ENCODE results near the gene STPG4.

STPG4 gene, protein sequence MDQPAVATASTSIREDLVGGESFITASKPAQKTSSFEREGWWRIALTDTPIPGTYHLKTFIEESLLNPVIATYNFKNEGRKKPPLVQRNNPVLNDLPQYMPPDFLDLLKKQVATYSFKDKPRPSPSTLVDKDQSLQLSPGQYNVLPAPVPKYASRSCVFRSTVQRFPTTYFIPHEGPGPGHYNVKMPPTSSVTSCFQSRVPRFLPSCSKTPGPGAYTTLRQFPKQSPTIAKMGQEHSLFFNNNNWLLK

DNA sequence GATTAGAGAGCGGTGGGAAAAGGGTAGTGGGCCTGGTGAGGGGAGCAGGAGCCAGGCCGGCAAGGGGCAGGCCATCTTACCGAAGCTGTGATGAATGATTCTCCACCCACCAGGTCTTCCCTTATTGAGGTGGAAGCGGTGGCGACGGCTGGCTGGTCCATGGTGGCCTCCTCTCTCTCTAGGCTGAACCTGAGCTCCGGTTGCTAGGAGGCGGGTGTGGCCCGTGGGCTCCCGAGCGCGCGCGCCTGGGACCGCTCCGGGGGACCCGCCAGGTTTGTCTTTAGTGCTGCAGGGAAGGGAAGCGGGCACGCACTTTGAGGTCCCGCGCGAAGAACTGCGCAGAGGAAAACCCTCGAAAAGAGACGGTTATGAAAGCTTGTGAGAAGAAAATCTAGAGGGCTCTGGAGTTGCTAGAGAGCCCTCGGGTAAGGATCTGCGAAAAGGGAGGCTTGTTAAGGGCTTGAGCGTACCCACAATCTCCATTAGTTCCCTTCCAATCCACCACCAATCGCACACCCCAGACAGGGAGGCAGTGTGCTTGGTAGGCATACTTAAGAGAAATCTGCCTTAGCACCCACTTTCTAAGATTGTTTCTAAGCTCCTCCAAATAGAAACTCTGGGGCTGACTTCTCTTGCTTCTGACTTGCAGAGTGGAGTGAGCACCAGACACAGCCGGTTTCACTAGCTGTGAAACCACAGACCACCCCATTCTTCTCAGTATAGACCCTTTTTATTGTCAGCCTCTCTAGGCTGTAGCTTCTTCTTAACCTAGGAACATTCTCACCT, at the start of gene STPG4:
STPG4 (minus strand) TSS at position 218 of the 786 bp plus-strand sequence; CDS start at position 161, 57 bp downstream.
- Mint-ChIP-seq H3K36me3 (ENCODE audit: low read depth) (peaks cover 64% of the 10 kb centered on the region), H3K4me3 (no peak within 1 kb of the TSS)
- intact Hi-C loops (cut with micrococcal nuclease), result no loop called here

DNA sequence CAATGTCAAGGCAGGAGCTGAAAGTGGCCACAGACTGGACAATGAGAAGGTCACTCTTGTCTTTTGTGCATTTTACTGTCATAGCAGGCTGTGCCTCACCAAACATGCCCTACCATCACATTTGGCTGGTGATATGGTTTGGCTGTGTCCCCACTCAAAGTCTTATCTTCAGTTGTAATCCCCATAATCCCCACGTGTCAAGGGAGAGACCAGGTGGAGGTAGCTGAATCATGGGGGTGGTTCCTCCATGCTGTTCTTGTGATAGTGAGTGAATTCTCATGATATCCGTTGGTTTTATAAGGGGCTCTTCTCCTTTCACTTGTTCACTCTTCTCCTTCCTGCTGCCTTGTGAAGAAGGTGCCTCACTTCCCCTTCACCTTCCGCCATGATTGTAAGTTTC, 49.6 kb upstream of the STPG4 start:
- peaks cover 19% of the 10 kb centered on the region for H3K27me3 Mint-ChIP-seq
- intact Hi-C loops (cut with micrococcal nuclease), result no loop called here
- peaks cover 17% of the 10 kb centered on the region for H3K9me3 Mint-ChIP-seq
- H3K27ac Mint-ChIP-seq, result no peak overlapping the region
- H3K36me3 Mint-ChIP-seq (ENCODE audit: low read depth), result no peaks in the 10 kb centered on the region
- peaks cover 26% of the 10 kb centered on the region for H3K4me1 Mint-ChIP-seq (ENCODE audit: low read depth)
- no peak overlapping the region for H3K4me3 Mint-ChIP-seq

More for the DNA sequence above, at the start of gene STPG4:
- H3K27ac Mint-ChIP-seq, result peak within 1 kb of the TSS; percentile 12
- no peaks in the 10 kb centered on the region for H3K9me3 Mint-ChIP-seq
- H3K4me1 Mint-ChIP-seq (ENCODE audit: low read depth), result peaks cover 27% of the 10 kb centered on the region
- no peaks in the 10 kb centered on the region for H3K27me3 Mint-ChIP-seq

GRCh38 chr2:47203995-47204394, 48.9 kb upstream of the STPG4 start:
- no peak overlapping the region for H3K27ac Mint-ChIP-seq

DNA sequence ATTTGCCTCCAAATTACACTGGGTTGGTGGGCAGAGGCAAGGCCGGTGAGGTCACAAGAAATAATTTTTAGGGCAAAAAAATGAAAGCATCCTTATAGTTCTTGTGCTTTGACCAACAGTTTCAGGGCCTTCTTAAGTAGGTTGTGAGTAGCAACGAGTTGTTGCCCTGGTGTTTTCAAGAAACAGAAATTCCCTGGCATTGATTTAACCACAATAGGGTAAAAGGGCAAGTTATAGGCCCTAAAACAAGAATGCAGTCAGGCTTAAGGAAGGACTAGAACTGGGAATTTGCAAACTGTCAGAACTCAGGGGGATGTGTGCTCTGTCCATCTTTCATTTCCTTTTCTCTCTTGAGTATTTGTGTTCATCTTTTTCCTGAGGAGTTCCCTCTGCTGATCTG, 46.1 kb upstream of the STPG4 start:
- Mint-ChIP-seq H3K36me3 (ENCODE audit: low read depth) (no peaks in the 10 kb centered on the region), H3K27me3 (peaks cover 16% of the 10 kb centered on the region), H3K4me3 (no peak overlapping the region), H3K9me3 (peaks cover 17% of the 10 kb centered on the region), H3K27ac (no peak overlapping the region), H3K4me1 (ENCODE audit: low read depth) (peaks cover 23% of the 10 kb centered on the region)
- intact Hi-C loops (cut with micrococcal nuclease), result no loop called here

More at GRCh38 chr2:47203995-47204394, 48.9 kb upstream of the STPG4 start:
- intact Hi-C loops (cut with micrococcal nuclease), result no loop called here
- Mint-ChIP-seq H3K4me3 (no peak overlapping the region), H3K36me3 (ENCODE audit: low read depth) (no peaks in the 10 kb centered on the region), H3K4me1 (ENCODE audit: low read depth) (peaks cover 26% of the 10 kb centered on the region), H3K9me3 (peaks cover 17% of the 10 kb centered on the region), H3K27me3 (peaks cover 18% of the 10 kb centered on the region)

- Mint-ChIP-seq H3K27me3 (peaks cover 7% of the 10 kb centered on the region), H3K9me3 (peaks cover under 1% of the 10 kb centered on the region), H3K27ac (no peak overlapping the region), H3K4me1 (ENCODE audit: low read depth) (peaks cover 16% of the 10 kb centered on the region), H3K36me3 (ENCODE audit: low read depth) (no peaks in the 10 kb centered on the region), H3K4me3 (no peak overlapping the region)
- intact Hi-C loops (cut with micrococcal nuclease), result no loop called here
These were observed 43.9 kb upstream of the STPG4 start for GRCh38 chr2:47198985-47199451.

GRCh38 chr2:47196499-47196898, 41.4 kb upstream of the STPG4 start:
- intact Hi-C loops (cut with micrococcal nuclease), result no loop called here
- H3K4me3 Mint-ChIP-seq, result no peak overlapping the region

DNA sequence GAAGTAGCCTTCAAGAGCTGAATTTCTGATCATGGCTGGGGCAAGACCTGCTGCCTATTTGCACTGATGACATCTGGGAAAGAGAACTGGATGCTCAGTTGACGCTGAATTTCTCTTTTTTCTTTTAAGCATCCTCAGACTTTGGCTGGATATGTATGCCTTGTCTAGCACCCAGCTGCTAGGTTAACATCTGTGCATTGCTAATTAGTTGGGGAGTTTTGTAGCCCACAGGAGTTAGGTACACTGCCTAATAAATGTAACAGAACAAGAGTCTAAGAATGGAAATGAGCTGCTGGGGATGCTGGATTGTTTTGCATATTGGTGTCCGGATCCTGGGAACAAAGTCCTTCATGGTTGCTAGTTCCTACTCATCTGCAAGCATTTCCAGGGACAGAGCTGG, 40.9 kb upstream of the STPG4 start:
- H3K4me1 Mint-ChIP-seq (ENCODE audit: low read depth), result peaks cover 25% of the 10 kb centered on the region
- H3K36me3 Mint-ChIP-seq (ENCODE audit: low read depth), result no peaks in the 10 kb centered on the region
- no peak overlapping the region for H3K4me3 Mint-ChIP-seq
- intact Hi-C loops (cut with micrococcal nuclease), result no loop called here
- H3K27ac Mint-ChIP-seq, result no peak overlapping the region
- peaks cover 12% of the 10 kb centered on the region for H3K27me3 Mint-ChIP-seq
- H3K9me3 Mint-ChIP-seq, result no peaks in the 10 kb centered on the region

More at GRCh38 chr2:47196499-47196898, 41.4 kb upstream of the STPG4 start:
- H3K27me3 Mint-ChIP-seq, result peaks cover 12% of the 10 kb centered on the region
- no peak overlapping the region for H3K27ac Mint-ChIP-seq
- H3K9me3 Mint-ChIP-seq, result no peaks in the 10 kb centered on the region
- H3K36me3 Mint-ChIP-seq (ENCODE audit: low read depth), result no peaks in the 10 kb centered on the region
- H3K4me1 Mint-ChIP-seq (ENCODE audit: low read depth), result peaks cover 29% of the 10 kb centered on the region

DNA sequence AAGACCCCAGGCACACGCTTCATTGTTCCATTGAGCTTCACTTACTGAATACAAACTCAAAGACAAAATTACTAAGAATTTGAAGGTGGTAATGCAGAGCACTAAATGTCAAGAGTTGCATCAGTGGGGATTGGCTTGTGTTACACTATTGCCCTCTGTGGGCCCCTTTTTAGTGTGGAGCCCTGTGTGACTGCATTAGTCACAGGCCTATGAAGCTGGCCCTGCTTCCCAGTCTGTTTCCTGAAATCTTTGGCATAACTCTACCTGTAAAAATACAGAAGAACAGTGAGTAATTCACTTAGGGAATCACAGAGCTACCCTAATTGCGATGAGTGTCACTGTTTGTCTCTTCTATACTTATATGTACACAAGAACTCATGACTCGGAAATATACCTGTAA, 40.0 kb upstream of the STPG4 start:
- intact Hi-C loops (cut with micrococcal nuclease), result no loop called here
- Mint-ChIP-seq H3K27ac (no peak overlapping the region), H3K4me1 (ENCODE audit: low read depth) (peaks cover 20% of the 10 kb centered on the region), H3K36me3 (ENCODE audit: low read depth) (no peaks in the 10 kb centered on the region), H3K27me3 (peaks cover 12% of the 10 kb centered on the region), H3K9me3 (no peaks in the 10 kb centered on the region), H3K4me3 (no peak overlapping the region)

DNA sequence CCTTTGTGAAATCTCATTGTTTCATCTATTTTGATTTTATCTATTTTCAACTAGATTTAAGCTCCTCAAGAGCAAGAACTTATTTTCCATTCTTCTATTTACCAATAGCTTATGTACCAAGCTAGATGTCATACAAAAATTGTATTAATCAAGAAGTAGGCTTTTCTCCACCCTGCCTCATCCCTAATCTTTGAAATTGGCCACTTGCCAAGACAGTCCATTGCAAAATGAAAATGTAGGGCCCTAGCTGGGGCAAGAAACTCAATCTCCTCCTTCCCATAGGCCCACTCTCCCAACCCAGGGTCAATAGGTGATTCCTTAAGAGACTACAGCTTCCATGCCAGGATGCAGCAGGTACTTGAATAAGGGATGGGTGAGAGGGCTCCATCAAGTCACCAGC, 39.3 kb upstream of the STPG4 start:
- intact Hi-C loops (cut with micrococcal nuclease), result no loop called here
- peak overlapping the region; percentile 9 for H3K27ac Mint-ChIP-seq
- H3K36me3 Mint-ChIP-seq (ENCODE audit: low read depth), result no peaks in the 10 kb centered on the region

GRCh38 chr2:47193607-47194006, 38.5 kb upstream of the STPG4 start:
- peak overlapping the region; percentile 9 for H3K27ac Mint-ChIP-seq
- H3K36me3 Mint-ChIP-seq (ENCODE audit: low read depth), result no peaks in the 10 kb centered on the region
- peaks cover 10% of the 10 kb centered on the region for H3K27me3 Mint-ChIP-seq
- no peaks in the 10 kb centered on the region for H3K9me3 Mint-ChIP-seq
- peaks cover 20% of the 10 kb centered on the region for H3K4me1 Mint-ChIP-seq (ENCODE audit: low read depth)
- H3K4me3 Mint-ChIP-seq, result no peak overlapping the region
- intact Hi-C loops (cut with micrococcal nuclease), result no loop called here

More for the DNA sequence above, 39.3 kb upstream of the STPG4 start:
- Mint-ChIP-seq H3K4me1 (ENCODE audit: low read depth) (peaks cover 20% of the 10 kb centered on the region), H3K27me3 (peaks cover 12% of the 10 kb centered on the region), H3K9me3 (no peaks in the 10 kb centered on the region), H3K4me3 (no peak overlapping the region)

DNA sequence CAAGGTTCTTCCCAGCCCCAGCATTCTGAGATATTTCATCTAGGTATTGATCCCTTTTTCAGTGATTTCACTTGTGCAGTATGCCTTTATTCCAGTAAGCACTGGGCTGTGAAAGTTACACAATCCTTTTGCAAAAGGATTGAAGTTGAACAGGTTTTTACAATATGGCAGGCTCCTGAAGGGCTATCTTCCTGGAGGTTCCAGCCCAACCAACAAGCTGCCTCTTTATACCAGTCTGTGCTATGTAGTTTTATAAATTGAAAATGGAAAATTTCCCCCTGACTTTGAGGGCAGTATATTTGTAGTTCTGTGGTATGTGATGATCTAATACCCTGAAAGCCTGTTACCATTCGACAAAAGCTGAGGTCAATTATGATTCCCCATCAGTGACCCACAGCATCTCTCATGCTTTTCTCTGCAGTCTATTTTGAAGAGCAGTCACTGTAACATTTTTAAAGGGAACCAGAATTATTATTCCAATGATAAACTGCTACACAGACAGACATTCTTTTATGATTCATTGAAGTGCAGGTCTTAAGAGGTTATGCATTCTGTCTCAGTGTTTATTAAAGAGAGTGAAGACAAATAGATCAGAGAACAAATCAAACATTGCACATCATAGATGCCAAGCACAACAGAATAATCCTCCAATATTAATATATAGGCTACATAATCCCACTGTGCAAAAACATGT, 35.2 kb upstream of the STPG4 start:
- Mint-ChIP-seq H3K4me3 (no peak overlapping the region), H3K27me3 (peaks cover 9% of the 10 kb centered on the region), H3K9me3 (no peaks in the 10 kb centered on the region), H3K36me3 (ENCODE audit: low read depth) (no peaks in the 10 kb centered on the region), H3K27ac (no peak overlapping the region), H3K4me1 (ENCODE audit: low read depth) (peaks cover 20% of the 10 kb centered on the region)
- intact Hi-C loops (cut with micrococcal nuclease), result no loop called here

- Mint-ChIP-seq H3K27me3 (peaks cover 9% of the 10 kb centered on the region), H3K4me3 (no peak overlapping the region)
These were observed 34.5 kb upstream of the STPG4 start for GRCh38 chr2:47189635-47190034.

DNA sequence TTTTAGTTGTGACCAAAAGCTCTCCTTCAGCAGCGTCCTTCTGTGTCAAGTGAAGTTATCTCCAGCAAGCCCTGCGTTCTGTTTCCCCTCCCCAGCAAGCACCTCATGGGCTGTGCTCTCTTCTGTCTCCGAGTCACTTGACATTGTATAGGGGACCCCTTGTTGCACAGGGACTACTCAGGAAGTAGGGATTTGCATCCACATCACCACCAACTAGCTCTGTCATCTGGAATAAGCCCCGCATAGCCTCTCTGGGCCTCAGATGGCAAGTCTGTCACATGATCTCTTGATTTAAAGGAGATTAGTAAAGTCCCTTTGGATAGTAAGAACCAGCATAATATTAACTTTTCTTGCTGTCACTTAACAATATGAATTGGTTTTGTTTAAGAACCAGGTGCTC, 32.0 kb upstream of the STPG4 start:
- no peak overlapping the region for H3K4me3 Mint-ChIP-seq
- no peaks in the 10 kb centered on the region for H3K36me3 Mint-ChIP-seq (ENCODE audit: low read depth)
- H3K27me3 Mint-ChIP-seq, result peaks cover 3% of the 10 kb centered on the region
- intact Hi-C loops (cut with micrococcal nuclease), result no loop called here
- no peak overlapping the region for H3K27ac Mint-ChIP-seq
- no peaks in the 10 kb centered on the region for H3K9me3 Mint-ChIP-seq
- H3K4me1 Mint-ChIP-seq (ENCODE audit: low read depth), result no peaks in the 10 kb centered on the region

More at GRCh38 chr2:47189635-47190034, 34.5 kb upstream of the STPG4 start:
- no peaks in the 10 kb centered on the region for H3K36me3 Mint-ChIP-seq (ENCODE audit: low read depth)
- no peaks in the 10 kb centered on the region for H3K9me3 Mint-ChIP-seq
- no peak overlapping the region for H3K27ac Mint-ChIP-seq
- intact Hi-C loops (cut with micrococcal nuclease), result no loop called here
- peaks cover 20% of the 10 kb centered on the region for H3K4me1 Mint-ChIP-seq (ENCODE audit: low read depth)

DNA sequence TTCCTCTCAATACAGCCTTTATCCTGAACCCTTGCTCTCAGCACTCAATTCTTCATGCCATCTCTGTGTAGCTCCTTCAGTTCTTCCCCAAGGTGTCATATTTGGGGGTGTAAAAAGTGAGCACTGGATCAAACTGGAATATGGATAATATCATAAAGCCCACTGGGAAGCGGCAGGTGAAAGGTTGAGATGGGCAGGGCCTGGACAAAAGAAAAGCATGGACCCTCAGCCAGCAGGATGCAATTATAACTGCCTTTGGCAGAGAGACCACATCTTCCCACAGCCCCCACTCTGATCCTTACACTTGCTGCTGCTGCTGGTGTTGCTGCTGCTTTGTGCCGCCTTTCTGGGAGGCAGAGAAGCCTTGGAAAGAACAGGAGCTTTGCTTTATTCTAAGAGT, 31.2 kb upstream of the STPG4 start:
- Mint-ChIP-seq H3K27ac (no peak overlapping the region), H3K27me3 (peaks cover 4% of the 10 kb centered on the region), H3K4me1 (ENCODE audit: low read depth) (no peaks in the 10 kb centered on the region), H3K9me3 (no peaks in the 10 kb centered on the region), H3K4me3 (no peak overlapping the region), H3K36me3 (ENCODE audit: low read depth) (no peaks in the 10 kb centered on the region)
- intact Hi-C loops (cut with micrococcal nuclease), result no loop called here
